GM12865 (cell line): Measurements from ENCODE around the gene FBXW7.

ENCODE experiments used
- DNase-seq: peaks from one replicate; pipeline ENCODE4 v3.0.0; 2010; ENCODE audit warnings: low read depth
- H3K4me3 ChIP-seq: 2 replicates; pipeline ENCODE4 v1.5.1; 2011; ENCODE audit warnings: mild to moderate bottlenecking, low read depth, low read length, control low read depth
- TF ChIP-seq, protein P1 (sequence below): IDR thresholded peaks from 2 replicates; pipeline ENCODE4 v1.5.1; 2011; ENCODE audit warnings: low read length, control low read depth, low read depth, inconsistent platforms; ENCODE audit not compliant: insufficient read depth; ENCODE audit errors: missing control alignments

The FBXW7 gene

DNA sequence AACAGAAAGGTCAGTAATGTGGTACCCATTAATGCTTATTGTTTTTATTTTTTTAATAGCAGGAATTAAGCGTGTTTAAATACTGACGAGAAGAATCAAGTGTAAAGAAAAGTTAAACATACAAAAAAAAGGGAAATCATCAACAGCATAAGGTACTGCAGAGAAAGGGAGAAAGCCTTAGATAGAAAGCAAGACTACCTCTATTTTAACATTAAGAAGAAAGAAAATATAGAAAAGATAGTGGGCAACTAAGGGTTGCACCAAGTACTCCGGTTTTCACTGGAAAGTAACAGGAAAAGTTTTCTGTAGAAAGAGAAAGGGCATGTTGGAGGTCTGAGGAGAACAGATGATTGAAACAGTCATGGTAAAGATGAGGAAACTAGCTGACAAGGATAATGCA lies 41.9 kb downstream of the FBXW7 start:
- DNase-seq: no peak
- TF ChIP-seq, protein P1, sequence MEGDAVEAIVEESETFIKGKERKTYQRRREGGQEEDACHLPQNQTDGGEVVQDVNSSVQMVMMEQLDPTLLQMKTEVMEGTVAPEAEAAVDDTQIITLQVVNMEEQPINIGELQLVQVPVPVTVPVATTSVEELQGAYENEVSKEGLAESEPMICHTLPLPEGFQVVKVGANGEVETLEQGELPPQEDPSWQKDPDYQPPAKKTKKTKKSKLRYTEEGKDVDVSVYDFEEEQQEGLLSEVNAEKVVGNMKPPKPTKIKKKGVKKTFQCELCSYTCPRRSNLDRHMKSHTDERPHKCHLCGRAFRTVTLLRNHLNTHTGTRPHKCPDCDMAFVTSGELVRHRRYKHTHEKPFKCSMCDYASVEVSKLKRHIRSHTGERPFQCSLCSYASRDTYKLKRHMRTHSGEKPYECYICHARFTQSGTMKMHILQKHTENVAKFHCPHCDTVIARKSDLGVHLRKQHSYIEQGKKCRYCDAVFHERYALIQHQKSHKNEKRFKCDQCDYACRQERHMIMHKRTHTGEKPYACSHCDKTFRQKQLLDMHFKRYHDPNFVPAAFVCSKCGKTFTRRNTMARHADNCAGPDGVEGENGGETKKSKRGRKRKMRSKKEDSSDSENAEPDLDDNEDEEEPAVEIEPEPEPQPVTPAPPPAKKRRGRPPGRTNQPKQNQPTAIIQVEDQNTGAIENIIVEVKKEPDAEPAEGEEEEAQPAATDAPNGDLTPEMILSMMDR: no peak
- no peak overlapping the region for H3K4me3 ChIP-seq

DNA sequence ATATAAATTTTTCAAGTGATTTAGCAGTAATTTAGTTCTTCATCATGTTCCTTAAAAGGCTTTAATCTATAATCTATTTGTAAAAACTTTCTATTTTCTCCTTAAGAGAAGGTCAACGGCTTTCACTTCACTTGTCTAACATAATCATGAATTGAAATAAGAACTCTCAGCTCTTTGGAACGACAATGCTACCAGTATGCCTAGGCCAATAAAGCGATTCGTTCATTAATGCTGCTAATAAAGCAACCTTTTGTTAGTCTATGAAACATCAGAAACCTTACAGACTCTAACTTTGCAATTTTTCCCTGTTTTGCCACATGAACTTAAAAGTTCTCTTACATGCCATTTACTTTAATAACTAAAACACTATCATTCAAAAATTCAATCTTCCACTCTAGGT lies 47.6 kb downstream of the FBXW7 start:
- TF ChIP-seq, protein P1: no peak

DNA sequence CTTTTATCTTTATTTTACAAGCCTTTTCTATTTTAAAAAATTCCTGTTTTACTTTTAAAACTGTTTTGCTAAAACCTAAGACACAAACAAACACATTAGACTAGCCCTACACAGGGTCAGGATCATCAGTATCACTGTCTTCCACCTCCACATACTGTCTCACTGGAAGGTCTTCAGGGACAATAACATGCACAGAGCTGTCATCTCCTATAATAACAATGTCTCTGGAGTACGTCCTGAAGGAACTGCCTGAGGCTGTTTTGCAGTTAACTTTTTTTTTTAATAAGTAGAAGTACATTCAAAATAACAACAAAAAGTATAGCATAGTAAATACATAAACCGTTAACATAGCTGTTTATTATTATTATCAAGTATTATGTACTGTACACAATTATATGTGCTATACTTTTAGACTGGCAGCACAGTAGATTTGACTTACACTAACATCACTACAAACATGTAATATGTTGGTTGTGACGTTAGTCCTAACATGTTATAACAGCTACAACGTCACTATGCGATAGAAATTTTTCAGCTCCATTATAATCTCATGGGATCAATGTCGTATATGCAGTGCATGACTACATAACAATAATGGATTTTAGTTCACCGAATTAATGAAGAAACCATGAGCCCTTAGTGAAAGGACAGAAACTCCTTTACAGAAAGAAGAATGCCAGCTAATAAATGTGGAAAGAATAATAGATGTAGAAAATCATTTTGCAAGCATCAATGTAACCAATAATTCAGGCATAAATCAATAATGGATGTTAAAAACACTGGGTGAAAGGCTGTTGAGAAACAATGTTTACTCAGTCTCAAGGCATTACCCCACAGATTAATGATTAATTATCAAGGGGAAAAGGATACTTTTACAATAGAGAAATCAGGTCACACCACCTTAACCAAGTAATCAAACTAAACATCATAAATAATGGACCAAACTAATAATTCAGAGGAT lies 49.2 kb downstream of the FBXW7 start:
- no peak for DNase-seq
- TF ChIP-seq, protein P1: no peak
- H3K4me3 ChIP-seq: no peak overlapping the region

More for the DNA sequence above, 47.6 kb downstream of the FBXW7 start:
- H3K4me3 ChIP-seq: no peak overlapping the region
- no peak for DNase-seq

DNA sequence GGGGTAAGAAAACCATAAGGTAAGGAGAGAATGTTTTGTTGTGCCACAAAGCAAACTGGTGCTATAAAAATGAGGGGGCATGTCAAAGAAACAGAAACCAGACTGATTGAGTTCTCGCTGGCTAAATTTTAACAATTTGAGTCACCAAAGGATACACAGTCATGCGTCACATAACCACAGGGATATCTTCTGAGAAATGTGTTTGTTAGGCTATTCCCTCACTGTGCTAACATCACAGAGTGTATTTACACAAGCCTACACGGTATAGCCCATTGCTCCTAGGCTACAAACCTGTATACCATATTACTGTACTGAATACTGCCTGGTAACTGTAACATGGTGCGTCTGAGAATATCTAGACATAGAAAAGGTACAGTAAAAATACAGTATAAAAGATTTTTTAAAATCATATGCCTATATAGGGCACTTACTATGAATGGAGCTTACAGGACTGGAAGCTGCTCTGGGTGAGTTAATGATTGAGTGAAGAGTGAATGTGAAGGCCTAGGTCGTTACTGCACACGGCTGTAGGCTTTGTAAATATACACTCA lies 50.1 kb downstream of the FBXW7 start:
- no peak overlapping the region for H3K4me3 ChIP-seq
- DNase-seq: peak; percentile 80
- TF ChIP-seq, protein P1: no peak

DNA sequence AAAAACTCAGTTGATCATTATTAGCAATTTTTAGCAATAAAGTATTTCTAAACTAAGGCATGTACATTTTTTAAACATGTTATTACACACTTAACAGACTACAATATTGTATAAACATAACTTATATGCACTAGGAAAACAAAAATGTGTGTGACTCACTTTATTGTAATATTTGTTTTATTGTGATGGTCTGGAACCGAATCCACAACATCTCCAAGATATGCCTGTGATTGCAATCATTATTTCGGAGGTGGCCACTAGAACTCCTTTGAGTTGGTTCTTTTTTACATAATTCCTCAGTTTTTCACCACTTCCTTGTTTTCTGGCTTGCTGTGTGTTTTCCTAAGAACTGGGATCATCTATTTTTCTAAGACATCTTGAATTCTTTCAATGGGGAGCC lies 53.7 kb downstream of the FBXW7 start:
- no peak overlapping the region for H3K4me3 ChIP-seq
- DNase-seq: no peak
- TF ChIP-seq, protein P1: no peak

DNA sequence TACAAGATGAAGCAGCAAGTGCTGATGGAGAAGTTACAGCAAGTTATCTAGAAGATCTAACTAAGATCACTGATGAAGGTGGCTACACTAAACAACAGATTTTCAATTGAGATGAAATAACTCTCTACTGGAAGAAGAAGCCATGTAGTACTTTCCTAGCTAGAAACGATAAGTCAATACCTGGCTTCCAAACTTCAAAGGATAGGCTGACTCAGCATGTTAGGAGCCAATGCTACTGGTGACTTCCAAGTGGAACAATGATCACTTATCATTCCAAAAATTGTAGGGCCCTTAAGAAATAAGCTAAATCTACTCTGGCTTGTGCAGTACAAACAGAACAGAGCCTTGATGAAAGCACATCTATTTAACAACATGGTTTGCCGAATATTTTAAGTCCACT lies 55.0 kb downstream of the FBXW7 start:
- no peak overlapping the region for H3K4me3 ChIP-seq
- TF ChIP-seq, protein P1: no peak
- DNase-seq: no peak
